WTC11 (cell line): ENCODE measurements around the gene AKR7A2. TPM values are rescaled to one million over a fixed set of nuclear protein-coding genes. Genes with fewer than 3 reads are reported as not detected.

Experiments used
- ATAC-seq: fragments of 200-7000 bp; cut with Tn5 transposase; 2 replicates; pipeline ENCODE4 v1.10.0; 2021; ENCODE audit warnings: mild to moderate bottlenecking, moderate library complexity
- CTCF ChIA-PET: fragments of 300-600 bp; sonication (Branson Sonifier 250); formaldehyde crosslinking; loops from one replicate; lab custom pipeline; 2021; ENCODE audit warnings: antibody characterized with exemption; lab: Charles Lee
- POLR2A ChIA-PET: fragments of 350-600 bp; sonication (Branson Sonifier 250); formaldehyde crosslinking; loops from one replicate; lab custom pipeline; 2021; ENCODE audit warnings: antibody characterized with exemption; lab: Charles Lee
- DNase-seq: peaks from one replicate; pipeline ENCODE4 v3.0.0; 2021; ENCODE audit warnings: low spot score
- H3K27ac Mint-ChIP-seq: 2 replicates; pipeline ENCODE4 v1.8.0; 2021; ENCODE audit warnings: mixed read lengths
- H3K27me3 Mint-ChIP-seq: 2 replicates; pipeline ENCODE4 v1.8.0; 2021; ENCODE audit warnings: low read depth, mild to moderate bottlenecking, moderate library complexity, mixed read lengths
- H3K36me3 Mint-ChIP-seq: 2 replicates; pipeline ENCODE4 v1.8.0; 2021; ENCODE audit warnings: mixed read lengths
- H3K4me1 Mint-ChIP-seq: 2 replicates; pipeline ENCODE4 v1.8.0; 2022; ENCODE audit warnings: mixed read lengths
- H3K4me3 Mint-ChIP-seq: 2 replicates; pipeline ENCODE4 v1.8.0; 2021; ENCODE audit warnings: mild to moderate bottlenecking, moderate library complexity, mixed read lengths
- H3K9me3 Mint-ChIP-seq: 2 replicates; pipeline ENCODE4 v1.8.0; 2021; ENCODE audit warnings: mixed read lengths
- ARID4B ChIP-seq: sonication (generic); formaldehyde crosslinking; IDR thresholded peaks from 2 replicates; pipeline ENCODE4 v1.8.0; 2023; ENCODE audit warnings: missing genetic modification reagents, mild to moderate bottlenecking, borderline replicate concordance
- CDX4 ChIP-seq: fragments of 250-450 bp; sonication (Bioruptor Pico); IDR thresholded peaks from 2 replicates; pipeline ENCODE4 v1.9.0; 2021; ENCODE audit warnings: moderate library complexity, mild to moderate bottlenecking, inconsistent platforms, borderline replicate concordance
- E2F4 ChIP-seq: sonication (generic); formaldehyde crosslinking; IDR thresholded peaks from 2 replicates; pipeline ENCODE4 v1.8.1; 2022; ENCODE audit warnings: low read depth, mild to moderate bottlenecking, moderate library complexity, missing genetic modification reagents, borderline replicate concordance
- E2F5 ChIP-seq: sonication (generic); formaldehyde crosslinking; IDR thresholded peaks from 2 replicates; pipeline ENCODE4 v1.8.1; 2022; ENCODE audit warnings: mild to moderate bottlenecking, moderate library complexity, missing genetic modification reagents
- FOXJ3 ChIP-seq: sonication (generic); formaldehyde crosslinking; IDR thresholded peaks from 2 replicates; pipeline ENCODE4 v1.9.0; 2021; ENCODE audit warnings: missing genetic modification reagents, mild to moderate bottlenecking, borderline replicate concordance
- FOXP4 ChIP-seq: sonication (generic); formaldehyde crosslinking; IDR thresholded peaks from 2 replicates; pipeline ENCODE4 v1.8.0; 2022; ENCODE audit warnings: mild to moderate bottlenecking, missing genetic modification reagents
- GRHL2 ChIP-seq: fragments of 250-450 bp; sonication (Bioruptor Pico); IDR thresholded peaks from 2 replicates; pipeline ENCODE4 v1.8.0; 2022; ENCODE audit warnings: mild to moderate bottlenecking, moderate library complexity; ENCODE audit not compliant: insufficient replicate concordance, severe bottlenecking
- IRF2 ChIP-seq: sonication (generic); formaldehyde crosslinking; IDR thresholded peaks from 2 replicates; pipeline ENCODE4 v1.8.0; 2022; ENCODE audit warnings: low read depth, missing genetic modification reagents, borderline replicate concordance
- NFATC4 ChIP-seq: fragments of 250-450 bp; sonication (Bioruptor Pico); IDR thresholded peaks from 2 replicates; pipeline ENCODE4 v1.9.0; 2021; ENCODE audit warnings: mild to moderate bottlenecking
- NR2C2 ChIP-seq: sonication (generic); formaldehyde crosslinking; IDR thresholded peaks from 2 replicates; pipeline ENCODE4 v1.8.0; 2022; ENCODE audit warnings: mild to moderate bottlenecking, missing genetic modification reagents
- PREB ChIP-seq: sonication (generic); formaldehyde crosslinking; IDR thresholded peaks from 2 replicates; pipeline ENCODE4 v1.8.1; 2022; ENCODE audit warnings: mild to moderate bottlenecking, missing genetic modification reagents, moderate library complexity, borderline replicate concordance
- PRRX2 ChIP-seq: fragments of 250-450 bp; sonication (Bioruptor Pico); IDR thresholded peaks from 2 replicates; pipeline ENCODE4 v1.8.0; 2021; ENCODE audit warnings: mild to moderate bottlenecking
- SOX15 ChIP-seq: fragments of 250-450 bp; sonication (Bioruptor Pico); IDR thresholded peaks from 2 replicates; pipeline ENCODE4 v1.9.0; 2021; ENCODE audit warnings: mild to moderate bottlenecking
- SP1 ChIP-seq: sonication (generic); formaldehyde crosslinking; conservative IDR thresholded peaks from 2 replicates; pipeline ENCODE4 v1.8.1; 2022; ENCODE audit warnings: missing genetic modification reagents
- TEAD4 ChIP-seq: sonication (generic); formaldehyde crosslinking; IDR thresholded peaks from 2 replicates; pipeline ENCODE4 v1.8.0; 2022; ENCODE audit warnings: mild to moderate bottlenecking, missing genetic modification reagents
- TP53 ChIP-seq: sonication (generic); formaldehyde crosslinking; IDR thresholded peaks from 2 replicates; pipeline ENCODE4 v1.8.1; 2023; ENCODE audit warnings: mild to moderate bottlenecking, missing genetic modification reagents
- USF1 ChIP-seq: sonication (generic); formaldehyde crosslinking; IDR thresholded peaks from 2 replicates; pipeline ENCODE4 v1.8.0; 2022; ENCODE audit warnings: mild to moderate bottlenecking, missing genetic modification reagents
- ZNF232 ChIP-seq: sonication (generic); formaldehyde crosslinking; IDR thresholded peaks from 2 replicates; pipeline ENCODE4 v1.8.0; 2022; ENCODE audit warnings: mild to moderate bottlenecking, missing genetic modification reagents
- ZNF281 ChIP-seq: sonication (generic); formaldehyde crosslinking; IDR thresholded peaks from 2 replicates; pipeline ENCODE4 v1.8.0; 2023; ENCODE audit warnings: mild to moderate bottlenecking, missing genetic modification reagents
- ZNF317 ChIP-seq: sonication (generic); formaldehyde crosslinking; IDR thresholded peaks from 2 replicates; pipeline ENCODE4 v1.8.1; 2023; ENCODE audit warnings: low read depth, mild to moderate bottlenecking, moderate library complexity, missing genetic modification reagents, borderline replicate concordance
- ZNF396 ChIP-seq: fragments of 250-450 bp; sonication (Bioruptor Pico); IDR thresholded peaks from 2 replicates; pipeline ENCODE4 v1.8.0; 2021; ENCODE audit warnings: mild to moderate bottlenecking, moderate library complexity, borderline replicate concordance
- total RNA-seq: library from RNA; stranded (reverse); gene quantifications from 3 replicates; pipeline ENCODE4 v1.2.3, GENCODE V29; 2021

AKR7A2 gene
- total RNA-seq, 1 experiment from 2014 or later: 43.4 TPM

- TF ChIP-seq TEAD4 (no peak), PRRX2 (CRISPR knock-in tag) (no peak), PREB (CRISPR knock-in tag) (no peak), NFATC4 (no peak), ARID4B (CRISPR knock-in tag) (no peak), ZNF396 (CRISPR knock-in tag) (no peak), ZNF281 (CRISPR knock-in tag) (no peak), ZNF232 (no peak), FOXJ3 (CRISPR knock-in tag) (no peak), E2F5 (CRISPR knock-in tag) (no peak), CDX4 (no peak), TP53 (CRISPR knock-in tag) (no peak), SOX15 (CRISPR knock-in tag) (no peak)
- no peak overlapping the region for H3K4me3 Mint-ChIP-seq
- ChIA-PET CTCF (interaction anchor here (1.3 to 1.4 kb wide), 2 partner anchors 14 kb away, joined by 3 to 4 read pairs; no protein-coding TSS in a partner anchor), POLR2A (no interaction called here)
- H3K27ac Mint-ChIP-seq: no peak overlapping the region
- H3K36me3 Mint-ChIP-seq: peaks cover 50% of the 10 kb centered on the region
- DNase-seq (no peak), ATAC-seq (no peak)
- no peaks in the 10 kb centered on the region for H3K9me3 Mint-ChIP-seq
- H3K27me3 Mint-ChIP-seq: no peaks in the 10 kb centered on the region
- H3K4me1 Mint-ChIP-seq: peaks cover 19% of the 10 kb centered on the region
These were observed 56.7 kb downstream of the AKR7A2 start for GRCh38 chr1:19255288-19255687.

GRCh38 chr1:19254416-19254815 is 57.5 kb downstream of the AKR7A2 start:
- DNase-seq (no peak), ATAC-seq (no peak)
- Mint-ChIP-seq H3K36me3 (peaks cover 44% of the 10 kb centered on the region), H3K4me3 (no peak overlapping the region), H3K9me3 (no peaks in the 10 kb centered on the region), H3K27ac (peak overlapping the region; percentile 66), H3K4me1 (peaks cover 21% of the 10 kb centered on the region), H3K27me3 (no peaks in the 10 kb centered on the region)
- TF ChIP-seq ZNF317 (CRISPR knock-in tag) (no peak), GRHL2 (CRISPR knock-in tag) (no peak), NR2C2 (CRISPR knock-in tag) (no peak), CDX4 (no peak), FOXP4 (CRISPR knock-in tag) (no peak), USF1 (no peak), IRF2 (CRISPR knock-in tag) (no peak), E2F4 (CRISPR knock-in tag) (no peak), SP1 (CRISPR knock-in tag) (no peak)
- CTCF ChIA-PET: interaction anchor here (1.4 kb wide), 1 partner anchor 15 kb away, joined by 4 read pairs; no protein-coding TSS in a partner anchor
- POLR2A ChIA-PET: no interaction called here
